ENCODE results near the gene SLC44A4.
"Not testable (repeated sequence)": the region's sequence is repeated elsewhere in the genome, so short reads cannot be mapped to it uniquely, and the experiment has no call there.

SLC44A4 gene

DNA sequence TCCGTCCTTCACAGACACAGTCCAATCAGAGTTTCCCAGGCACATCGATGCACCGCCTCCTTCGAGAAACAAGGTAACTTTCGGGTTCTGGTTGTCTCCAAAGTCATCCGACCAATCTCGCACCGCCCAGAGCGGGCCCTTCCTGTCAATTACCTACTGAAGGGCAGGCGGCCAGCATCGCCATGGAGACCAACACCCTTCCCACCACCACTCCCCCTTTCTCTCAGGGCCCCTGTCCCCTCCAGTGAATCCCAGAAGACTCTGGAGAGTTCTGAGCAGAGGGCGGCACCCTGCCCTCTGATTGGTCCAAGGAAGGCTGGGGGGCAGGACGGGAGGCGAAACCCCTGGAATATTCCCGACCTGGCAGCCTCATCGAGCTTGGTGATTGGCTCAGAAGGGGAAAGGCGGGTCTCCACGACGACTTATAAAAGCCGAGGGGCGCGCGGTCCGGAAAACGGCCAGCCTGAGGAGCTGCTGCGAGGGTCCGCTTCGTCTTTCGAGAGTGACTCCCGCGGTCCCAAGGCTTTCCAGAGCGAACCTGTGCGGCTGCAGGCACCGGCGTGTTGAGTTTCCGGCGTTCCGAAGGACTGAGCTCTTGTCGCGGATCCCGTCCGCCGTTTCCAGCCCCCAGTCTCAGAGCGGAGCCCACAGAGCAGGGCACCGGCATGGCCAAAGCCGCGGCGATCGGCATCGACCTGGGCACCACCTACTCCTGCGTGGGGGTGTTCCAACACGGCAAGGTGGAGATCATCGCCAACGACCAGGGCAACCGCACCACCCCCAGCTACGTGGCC lies 51.3 kb downstream of the SLC44A4 start, which contains the start of gene HSPA1B:
HSPA1B (plus strand) TSS at position 453 of the 794 bp plus-strand sequence; CDS start at position 666, 213 bp downstream.
- DNase-seq (ENCODE audit: low spot score): peak; percentile 96

DNA sequence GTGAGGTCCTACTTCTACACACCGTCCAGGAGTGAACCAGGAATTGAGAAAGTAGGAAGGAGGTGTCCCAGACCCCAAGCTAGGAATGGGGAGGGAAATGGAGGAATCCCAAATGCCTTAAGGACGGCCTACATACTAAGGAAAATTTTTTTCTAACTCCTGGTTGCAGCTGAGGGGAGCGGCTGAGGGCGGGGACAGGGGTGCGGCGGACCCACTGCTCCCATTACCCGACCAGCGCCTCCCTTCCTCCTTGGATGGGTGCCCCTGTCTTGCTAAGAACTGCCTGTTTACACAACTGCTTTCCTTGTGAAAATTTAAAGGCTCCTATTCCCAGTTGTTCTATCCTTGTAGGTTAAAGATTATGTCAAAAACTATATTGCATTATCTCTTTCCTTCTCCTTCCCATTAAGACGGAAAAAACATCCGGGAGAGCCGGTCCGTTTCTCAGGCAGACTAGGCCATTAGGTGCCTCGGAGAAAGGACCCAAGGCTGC lies 52.0 kb downstream of the SLC44A4 start:
- no peak for DNase-seq (ENCODE audit: low spot score)

DNA sequence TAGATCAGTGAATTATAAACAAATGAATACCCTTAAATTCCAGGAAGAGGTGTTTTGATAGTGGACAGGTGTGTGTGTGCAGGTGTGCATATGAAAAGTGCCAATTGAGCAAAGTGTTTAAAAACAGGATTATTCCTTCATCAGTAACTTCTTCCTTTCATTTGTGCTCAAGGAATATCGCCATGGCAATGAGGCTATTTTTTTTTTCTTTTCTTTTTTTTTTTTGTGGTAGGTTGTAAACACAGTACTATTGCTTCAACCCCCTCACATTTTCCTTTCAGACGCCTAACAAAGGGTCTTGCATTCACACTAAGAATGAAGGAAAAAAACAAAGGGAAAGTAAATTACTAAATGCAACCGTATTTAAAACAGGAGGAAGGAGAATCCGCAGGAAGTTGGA lies 53.2 kb downstream of the SLC44A4 start:
- DNase-seq (ENCODE audit: low spot score): no peak

DNA sequence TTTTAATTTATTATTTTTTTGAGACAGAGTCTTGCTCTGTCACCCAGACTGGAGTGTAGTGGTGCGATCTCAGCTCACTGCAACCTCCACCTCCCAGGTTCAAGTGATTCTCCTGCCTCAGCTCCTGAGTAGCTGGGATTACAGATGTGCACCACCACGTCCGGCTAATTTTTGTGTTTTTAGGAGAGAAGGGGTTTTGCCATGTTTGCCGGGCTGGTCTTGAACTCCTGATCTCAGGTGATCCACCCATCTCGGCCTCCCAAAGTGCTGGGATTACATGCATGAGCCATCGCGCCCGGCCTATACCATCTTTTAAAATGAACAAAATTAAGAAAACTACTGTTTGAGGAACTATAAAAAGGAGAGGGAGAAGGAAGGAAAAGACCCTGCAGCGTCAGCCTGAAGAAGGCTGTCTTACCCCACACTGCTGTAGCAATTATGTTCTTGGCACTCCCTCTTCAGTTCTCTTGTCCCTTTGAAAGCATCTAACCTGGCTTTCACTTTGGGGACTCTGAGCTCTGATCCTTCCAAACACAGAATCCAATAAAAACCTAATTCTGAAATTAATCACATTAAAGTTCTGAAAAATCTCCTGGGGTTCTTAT lies 55.1 kb downstream of the SLC44A4 start:
- DNase-seq (ENCODE audit: low spot score): not testable (repeated sequence)

DNA sequence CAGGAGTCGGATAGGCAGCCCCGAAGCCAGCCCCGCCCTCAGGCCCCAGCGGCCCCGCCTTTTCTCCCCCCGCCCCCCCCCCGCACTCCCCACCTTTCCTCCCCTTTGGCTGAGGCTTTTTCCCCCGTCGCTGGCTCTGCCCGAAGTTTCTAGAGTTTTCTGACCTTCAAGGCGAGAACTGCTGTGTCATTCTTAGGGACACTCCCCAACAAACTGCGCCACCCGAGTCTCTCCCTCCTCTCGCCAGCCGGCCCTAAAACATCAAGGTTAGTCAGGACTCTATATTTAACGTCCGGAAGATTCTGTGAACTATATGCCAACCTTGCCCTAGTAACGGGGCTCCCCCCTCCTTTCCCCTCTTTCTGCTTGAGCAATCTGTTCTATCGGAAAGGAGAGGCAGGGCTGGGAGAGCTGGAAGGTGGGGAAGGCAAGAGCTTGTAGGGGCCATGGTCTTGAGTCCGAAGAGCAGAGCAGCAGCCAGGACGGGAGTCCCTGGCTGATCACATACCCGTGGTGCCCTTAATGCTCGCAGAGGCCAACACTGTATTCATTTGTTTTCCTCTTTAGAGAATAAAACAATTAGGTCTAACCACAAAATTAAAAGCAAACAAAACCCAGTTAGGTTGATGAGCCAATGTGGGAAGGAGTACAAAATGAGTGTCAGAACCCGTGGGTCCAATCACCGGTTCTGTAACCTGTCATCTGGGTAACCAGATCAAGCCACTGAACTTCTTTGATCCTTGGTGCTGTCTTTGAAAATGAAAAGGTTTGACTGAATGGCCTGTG lies 56.6 kb downstream of the SLC44A4 start:
- peak; percentile 92 for DNase-seq (ENCODE audit: low spot score)

DNA sequence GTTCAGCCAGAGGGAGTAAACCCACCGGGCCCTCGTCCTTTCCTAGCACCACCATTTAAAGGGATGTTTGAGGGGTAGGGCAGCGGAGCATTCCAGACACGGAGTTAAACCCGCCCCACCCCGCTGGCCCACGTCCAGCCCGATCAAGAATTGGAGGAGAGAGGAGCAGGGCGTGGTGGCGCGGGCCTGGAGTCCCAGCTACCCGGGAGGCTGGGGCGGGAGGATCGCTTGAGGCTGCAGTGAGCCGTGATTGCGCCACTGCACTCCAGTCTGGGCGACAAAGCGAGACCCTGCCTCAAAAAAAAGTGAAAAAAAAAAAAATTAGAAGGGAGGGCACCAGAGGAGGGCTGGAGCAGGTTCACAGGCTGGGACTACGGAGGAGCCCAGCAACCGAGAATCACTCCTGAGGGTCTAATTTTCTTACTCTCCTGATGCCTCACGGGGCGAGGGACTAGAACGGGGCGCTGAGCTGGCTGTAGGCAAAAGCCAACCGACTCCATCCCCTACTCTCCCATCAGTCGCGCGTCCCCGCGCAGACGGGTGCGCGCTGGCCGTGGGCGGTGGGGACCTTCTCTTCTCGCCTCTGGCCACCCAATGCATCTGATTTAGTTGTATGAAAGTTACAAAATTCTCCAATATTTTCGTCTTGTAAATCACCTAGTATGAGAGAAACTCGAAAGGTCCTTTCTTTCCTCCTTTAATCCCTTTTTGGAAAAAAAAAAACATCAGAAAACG lies 57.3 kb downstream of the SLC44A4 start:
- DNase-seq (ENCODE audit: low spot score): peak; percentile 73

DNA sequence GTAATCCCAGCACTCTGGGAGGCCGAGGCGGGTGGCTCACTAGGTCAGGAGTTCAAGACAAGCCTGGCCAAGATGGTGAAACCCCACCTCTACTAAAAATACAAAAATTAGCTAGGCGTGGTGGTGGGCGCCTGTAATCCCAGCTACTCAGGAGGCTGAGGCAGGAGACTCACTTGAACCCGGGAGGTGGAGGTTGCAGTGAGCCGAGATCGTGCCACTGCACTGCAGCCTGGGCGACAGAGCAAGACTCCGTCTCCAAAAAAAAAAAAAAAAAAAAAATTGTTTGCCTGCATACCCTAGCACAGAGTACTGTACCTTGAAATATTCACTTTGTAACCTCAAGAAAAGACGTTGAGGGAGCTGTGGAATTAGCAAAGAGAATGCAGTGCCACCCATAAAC lies 58.4 kb downstream of the SLC44A4 start:
- not testable (repeated sequence) for DNase-seq (ENCODE audit: low spot score)

DNA sequence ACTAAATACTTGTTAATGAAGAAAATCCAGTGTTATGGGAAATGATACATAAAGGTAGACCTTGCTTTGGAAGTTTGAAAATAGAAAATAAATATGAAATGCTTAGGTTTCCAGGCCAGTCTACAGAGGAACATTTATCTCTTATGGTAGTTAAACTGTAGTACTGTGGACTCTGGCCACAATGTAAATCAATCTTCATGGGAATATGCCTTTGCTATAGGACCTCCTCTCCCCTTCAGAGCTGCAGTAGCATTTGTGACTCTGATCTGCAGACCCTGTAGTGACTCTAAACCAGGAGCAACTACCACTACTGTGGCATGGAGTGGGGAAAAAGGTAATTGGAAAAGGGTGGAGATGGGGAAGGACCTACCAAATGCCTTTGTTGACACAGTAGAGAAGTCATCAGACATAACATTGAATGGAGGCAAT lies 58.9 kb downstream of the SLC44A4 start:
- no peak for DNase-seq (ENCODE audit: low spot score)

DNA sequence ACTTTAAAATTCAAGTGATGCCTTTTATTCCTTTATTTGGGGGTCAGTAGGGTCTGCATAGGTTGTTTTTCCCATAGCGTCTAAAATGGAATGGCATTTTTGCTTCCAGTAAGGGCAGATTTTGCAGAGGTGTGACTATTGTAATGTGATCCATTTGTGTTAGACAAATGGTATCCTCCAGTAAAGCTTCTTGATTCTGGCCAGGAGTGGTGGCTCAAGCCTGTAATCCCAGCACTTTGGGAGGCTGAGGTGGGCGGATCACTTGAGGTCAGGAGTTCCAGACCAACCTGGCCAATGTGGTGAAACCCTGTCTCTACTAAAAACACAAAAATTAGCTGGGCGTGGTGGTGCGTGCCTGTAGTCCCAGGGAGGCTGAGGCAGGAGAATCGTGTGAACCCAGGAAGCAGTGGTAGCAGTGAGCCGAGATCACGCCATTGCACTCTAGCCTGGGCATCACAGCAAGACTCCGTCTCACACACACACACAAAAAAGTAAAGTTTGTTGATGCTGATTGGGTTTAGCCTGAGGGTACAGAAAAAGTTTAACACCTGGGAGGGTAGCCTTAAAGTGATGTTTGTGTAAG lies 60.8 kb downstream of the SLC44A4 start:
- not testable (repeated sequence) for DNase-seq (ENCODE audit: low spot score)

DNA sequence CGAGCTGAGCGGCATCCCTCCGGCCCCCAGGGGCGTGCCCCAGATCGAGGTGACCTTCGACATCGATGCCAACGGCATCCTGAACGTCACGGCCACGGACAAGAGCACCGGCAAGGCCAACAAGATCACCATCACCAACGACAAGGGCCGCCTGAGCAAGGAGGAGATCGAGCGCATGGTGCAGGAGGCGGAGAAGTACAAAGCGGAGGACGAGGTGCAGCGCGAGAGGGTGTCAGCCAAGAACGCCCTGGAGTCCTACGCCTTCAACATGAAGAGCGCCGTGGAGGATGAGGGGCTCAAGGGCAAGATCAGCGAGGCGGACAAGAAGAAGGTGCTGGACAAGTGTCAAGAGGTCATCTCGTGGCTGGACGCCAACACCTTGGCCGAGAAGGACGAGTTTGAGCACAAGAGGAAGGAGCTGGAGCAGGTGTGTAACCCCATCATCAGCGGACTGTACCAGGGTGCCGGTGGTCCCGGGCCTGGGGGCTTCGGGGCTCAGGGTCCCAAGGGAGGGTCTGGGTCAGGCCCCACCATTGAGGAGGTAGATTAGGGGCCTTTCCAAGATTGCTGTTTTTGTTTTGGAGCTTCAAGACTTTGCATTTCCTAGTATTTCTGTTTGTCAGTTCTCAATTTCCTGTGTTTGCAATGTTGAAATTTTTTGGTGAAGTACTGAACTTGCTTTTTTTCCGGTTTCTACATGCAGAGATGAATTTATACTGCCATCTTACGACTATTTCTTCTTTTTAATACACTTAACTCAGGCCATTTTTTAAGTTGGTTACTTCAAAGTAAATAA lies 61.5 kb downstream of the SLC44A4 start:
- DNase-seq (ENCODE audit: low spot score): not testable (repeated sequence)

DNA sequence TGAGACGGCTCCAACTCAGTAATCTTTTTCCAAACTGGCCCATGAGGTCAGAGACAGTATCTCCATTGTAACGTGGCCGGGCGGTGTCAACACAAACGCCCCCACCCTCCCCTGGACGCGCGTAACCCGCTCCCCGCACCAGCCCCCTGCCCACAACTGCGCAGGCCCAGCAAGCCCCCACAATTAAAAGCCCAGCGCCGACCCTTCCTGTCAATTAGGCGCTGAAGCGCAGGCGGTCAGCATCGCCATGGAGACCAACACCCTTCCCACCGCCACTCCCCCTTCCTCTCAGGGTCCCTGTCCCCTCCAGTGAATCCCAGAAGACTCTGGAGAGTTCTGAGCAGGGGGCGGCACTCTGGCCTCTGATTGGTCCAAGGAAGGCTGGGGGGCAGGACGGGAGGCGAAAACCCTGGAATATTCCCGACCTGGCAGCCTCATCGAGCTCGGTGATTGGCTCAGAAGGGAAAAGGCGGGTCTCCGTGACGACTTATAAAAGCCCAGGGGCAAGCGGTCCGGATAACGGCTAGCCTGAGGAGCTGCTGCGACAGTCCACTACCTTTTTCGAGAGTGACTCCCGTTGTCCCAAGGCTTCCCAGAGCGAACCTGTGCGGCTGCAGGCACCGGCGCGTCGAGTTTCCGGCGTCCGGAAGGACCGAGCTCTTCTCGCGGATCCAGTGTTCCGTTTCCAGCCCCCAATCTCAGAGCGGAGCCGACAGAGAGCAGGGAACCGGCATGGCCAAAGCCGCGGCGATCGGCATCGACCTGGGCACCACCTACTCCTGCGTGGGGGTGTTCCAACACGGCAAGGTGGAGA lies 63.6 kb downstream of the SLC44A4 start, which contains the start of the genes HSPA1A and HSPA1L:
HSPA1A (plus strand) TSS at position 519 of the 814 bp plus-strand sequence; CDS start at position 733, 214 bp downstream.
HSPA1L (minus strand) TSS at position 259 of the 814 bp plus-strand sequence. CDS start 3,311 bp downstream, outside the sequence.
- DNase-seq (ENCODE audit: low spot score): peak; percentile 77

DNA sequence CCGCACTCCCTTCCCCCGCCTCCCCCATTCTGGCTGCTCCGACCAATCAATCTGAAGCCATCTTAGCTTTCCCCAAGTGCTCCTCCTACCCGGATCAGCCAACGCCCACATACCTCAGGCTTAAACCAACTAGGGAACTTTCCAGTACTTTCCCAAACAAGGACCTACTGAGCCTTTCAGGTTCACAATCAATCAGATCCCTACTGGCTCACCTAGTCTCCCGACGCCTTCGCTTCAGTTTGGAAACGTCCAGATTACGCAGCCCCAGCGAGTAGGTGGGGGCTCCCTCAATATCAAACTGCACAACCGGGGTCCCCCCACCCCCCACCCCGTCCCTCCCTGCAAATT lies 64.1 kb downstream of the SLC44A4 start:
- peak; percentile 70 for DNase-seq (ENCODE audit: low spot score)

DNA sequence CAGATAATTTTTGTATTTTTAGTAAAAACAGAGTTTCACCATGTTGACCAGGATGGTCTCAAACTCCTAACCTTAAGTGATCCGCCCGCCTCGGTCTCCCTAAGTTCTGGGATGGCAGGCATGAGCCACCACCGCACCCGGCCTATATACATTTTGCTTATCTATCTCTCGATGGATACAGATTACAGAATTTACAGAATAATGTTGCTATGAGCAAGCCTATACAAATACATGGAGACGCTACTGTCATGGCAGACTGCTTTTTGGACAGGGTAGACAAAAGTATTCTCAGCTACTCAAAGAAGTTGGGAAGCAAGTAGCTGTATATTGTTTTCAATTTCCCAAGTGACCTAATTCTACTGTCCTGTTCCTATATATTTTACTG lies 65.3 kb downstream of the SLC44A4 start:
- DNase-seq (ENCODE audit: low spot score): no peak
